Caco-2 (cell line): ENCODE data around the gene MYRF. TPM values are rescaled to one million over a fixed set of nuclear protein-coding genes. Genes with fewer than 3 reads are reported as not detected.
A peak's percentile ranks its signal among the peaks of the same experiment; 100 is the strongest.

ENCODE experiments used
- BruUV-seq: library from RNA; stranded (reverse); fragments of 400-500 nt; replicated peaks from 2 replicates; lab custom pipeline; 2021; lab: Mats Ljungman, UMichigan
- CTCF ChIA-PET: fragments of 300-600 bp; sonication (Branson Sonifier 250); formaldehyde crosslinking; loops from one replicate; lab custom pipeline; 2022; ENCODE audit warnings: antibody characterized with exemption; lab: Charles Lee
- POLR2A ChIA-PET: fragments of 300-600 bp; sonication (Branson Sonifier 250); formaldehyde crosslinking; loops from one replicate; lab custom pipeline; 2022; ENCODE audit warnings: antibody characterized with exemption; lab: Charles Lee
- DNase-seq, 2 experiments: peaks; one replicate each; pipeline versions ENCODE4 v3.0.0 to v3.0.0-alpha.2; 2020 to 2022
- H3K27me3 ChIP-seq: replicated peaks from 2 replicates; pipeline ENCODE4 v1.6.0; 2011; ENCODE audit warnings: low read length; ENCODE audit not compliant: control insufficient read depth, insufficient read depth
- H3K36me3 ChIP-seq: 2 replicates; pipeline ENCODE4 v1.5.1; 2011; ENCODE audit warnings: low read length; ENCODE audit not compliant: control insufficient read depth, insufficient read depth
- H3K4me1 ChIP-seq: fragments of 250-450 bp; sonication (Bioruptor Pico); 2 replicates; pipeline ENCODE4 v1.5.1; 2020; ENCODE audit warnings: mild to moderate bottlenecking
- H3K4me3 ChIP-seq: 2 replicates; pipeline ENCODE4 v1.5.1; 2011; ENCODE audit warnings: low read depth, mild to moderate bottlenecking, control low read depth, low read length
- H3K9me3 ChIP-seq: fragments of 250-450 bp; sonication (Bioruptor Pico); 2 replicates; pipeline ENCODE4 v1.5.1; 2020; ENCODE audit warnings: mild to moderate bottlenecking, moderate library complexity
- H3K27ac Mint-ChIP-seq: one replicate; pipeline ENCODE4 v1.8.0; 2022; ENCODE audit warnings: mixed read lengths; ENCODE audit not compliant: unreplicated experiment
- H3K27me3 Mint-ChIP-seq: one replicate; pipeline ENCODE4 v1.8.0; 2022; ENCODE audit warnings: mixed read lengths; ENCODE audit not compliant: insufficient read depth, unreplicated experiment
- H3K36me3 Mint-ChIP-seq: one replicate; pipeline ENCODE4 v1.8.0; 2022; ENCODE audit warnings: mild to moderate bottlenecking, mixed read lengths; ENCODE audit not compliant: insufficient read depth, unreplicated experiment
- H3K4me1 Mint-ChIP-seq: one replicate; pipeline ENCODE4 v1.8.0; 2022; ENCODE audit warnings: low read depth, mixed read lengths; ENCODE audit not compliant: unreplicated experiment
- H3K4me3 Mint-ChIP-seq: one replicate; pipeline ENCODE4 v1.8.0; 2022; ENCODE audit warnings: mild to moderate bottlenecking, moderate library complexity, mixed read lengths; ENCODE audit not compliant: unreplicated experiment
- H3K9me3 Mint-ChIP-seq: one replicate; pipeline ENCODE4 v1.8.0; 2022; ENCODE audit warnings: mixed read lengths; ENCODE audit not compliant: unreplicated experiment
- intact Hi-C: fragments of 100-400 bp; cut with micrococcal nuclease; formaldehyde crosslinking; loops from one replicate; pipeline ENCODE4 v1.10.0; 2022; ENCODE audit not compliant: unreplicated experiment
- total RNA-seq: library from RNA; stranded (reverse); gene quantifications from 2 replicates; pipeline ENCODE4 v1.2.3, GENCODE V29; 2022
- TF ChIP-seq, protein P1 (sequence below), 2 experiments: fragments of 200-600 bp in 1 of 2; IDR thresholded peaks; 1 replicate in 1 of 2; 2 replicates in 1 of 2; pipeline versions ENCODE4 v1.5.1 to v1.8.0; 2011 to 2022; ENCODE audit warnings: antibody characterized with exemption in 1 of 2, control low read depth in 1 of 2, inconsistent platforms in 1 of 2, low read depth in 1 of 2, low read length in 1 of 2, mild to moderate bottlenecking in 1 of 2, moderate library complexity in 1 of 2; ENCODE audit not compliant: insufficient read depth in 1 of 2, severe bottlenecking in 1 of 2, unreplicated experiment in 1 of 2

MYRF gene
- total RNA-seq, 1 experiment from 2014 or later, result 169 TPM

DNA sequence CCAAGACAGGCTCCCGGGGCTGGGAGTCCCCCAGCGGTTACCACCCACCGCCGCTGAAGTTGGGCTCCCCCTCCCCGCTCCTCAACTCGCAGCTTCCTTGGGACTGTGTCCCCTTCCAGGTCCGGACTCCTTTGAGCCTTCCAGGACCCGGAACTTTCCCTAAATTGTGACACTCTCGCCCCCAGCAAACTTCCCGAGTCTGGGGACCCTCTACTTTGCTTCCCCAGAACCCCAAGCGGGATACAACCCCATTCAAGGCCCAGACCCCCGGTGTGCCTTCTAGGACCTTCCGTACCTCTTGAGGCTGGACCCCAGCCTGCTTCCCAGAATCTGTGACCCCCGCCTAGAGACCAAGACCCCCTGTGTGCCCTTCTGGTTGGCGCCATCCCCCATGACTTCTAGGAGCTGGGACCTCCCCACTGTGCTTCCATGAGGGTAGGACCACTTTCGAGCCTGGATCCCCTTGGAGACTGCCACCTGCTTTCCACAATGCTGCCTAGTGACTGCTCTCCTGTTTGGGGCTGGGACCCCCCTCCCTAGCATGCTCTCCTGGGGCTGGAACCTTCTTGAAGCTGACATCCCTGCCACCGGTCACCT lies 587 bp downstream of the MYRF start:
- H3K36me3 Mint-ChIP-seq, result peaks cover 29% of the 10 kb centered on the region
- peaks cover 43% of the 10 kb centered on the region for H3K4me1 Mint-ChIP-seq
- Histone ChIP-seq H3K4me1 (peaks cover 60% of the 10 kb centered on the region), H3K36me3 (no peaks in the 10 kb centered on the region), H3K27me3 (no peaks in the 10 kb centered on the region), H3K9me3 (no peaks in the 10 kb centered on the region), H3K4me3 (peak overlapping the region; percentile 82)
- TSS peak; percentile 37 for BruUV-seq
- peak overlapping the region; percentile 96 for H3K4me3 Mint-ChIP-seq
- DNase-seq, result no peak
- ChIA-PET CTCF (interaction anchor here (0.6 to 6.0 kb wide), 7 partner anchors 12 to 103 kb away, joined by 3 to 55 read pairs (median 3); no protein-coding TSS in a partner anchor), POLR2A (interaction anchor here (1.0 kb wide), 1 partner anchor 197 kb away, joined by 3 read pairs; no protein-coding TSS in a partner anchor)
- H3K27ac Mint-ChIP-seq, result peak overlapping the region; percentile 94
- no peaks in the 10 kb centered on the region for H3K27me3 Mint-ChIP-seq
- no peaks in the 10 kb centered on the region for H3K9me3 Mint-ChIP-seq
- TF ChIP-seq, protein P1, sequence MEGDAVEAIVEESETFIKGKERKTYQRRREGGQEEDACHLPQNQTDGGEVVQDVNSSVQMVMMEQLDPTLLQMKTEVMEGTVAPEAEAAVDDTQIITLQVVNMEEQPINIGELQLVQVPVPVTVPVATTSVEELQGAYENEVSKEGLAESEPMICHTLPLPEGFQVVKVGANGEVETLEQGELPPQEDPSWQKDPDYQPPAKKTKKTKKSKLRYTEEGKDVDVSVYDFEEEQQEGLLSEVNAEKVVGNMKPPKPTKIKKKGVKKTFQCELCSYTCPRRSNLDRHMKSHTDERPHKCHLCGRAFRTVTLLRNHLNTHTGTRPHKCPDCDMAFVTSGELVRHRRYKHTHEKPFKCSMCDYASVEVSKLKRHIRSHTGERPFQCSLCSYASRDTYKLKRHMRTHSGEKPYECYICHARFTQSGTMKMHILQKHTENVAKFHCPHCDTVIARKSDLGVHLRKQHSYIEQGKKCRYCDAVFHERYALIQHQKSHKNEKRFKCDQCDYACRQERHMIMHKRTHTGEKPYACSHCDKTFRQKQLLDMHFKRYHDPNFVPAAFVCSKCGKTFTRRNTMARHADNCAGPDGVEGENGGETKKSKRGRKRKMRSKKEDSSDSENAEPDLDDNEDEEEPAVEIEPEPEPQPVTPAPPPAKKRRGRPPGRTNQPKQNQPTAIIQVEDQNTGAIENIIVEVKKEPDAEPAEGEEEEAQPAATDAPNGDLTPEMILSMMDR (IDR thresholded peaks at IDR 0.05; ENCODE audit: insufficient read depth in 1 of 2, low read depth in 1 of 2, low read length in 1 of 2, severe bottlenecking in 1 of 2, unreplicated experiment in 1 of 2), result no peak
- intact Hi-C loops, result no loop called here

DNA sequence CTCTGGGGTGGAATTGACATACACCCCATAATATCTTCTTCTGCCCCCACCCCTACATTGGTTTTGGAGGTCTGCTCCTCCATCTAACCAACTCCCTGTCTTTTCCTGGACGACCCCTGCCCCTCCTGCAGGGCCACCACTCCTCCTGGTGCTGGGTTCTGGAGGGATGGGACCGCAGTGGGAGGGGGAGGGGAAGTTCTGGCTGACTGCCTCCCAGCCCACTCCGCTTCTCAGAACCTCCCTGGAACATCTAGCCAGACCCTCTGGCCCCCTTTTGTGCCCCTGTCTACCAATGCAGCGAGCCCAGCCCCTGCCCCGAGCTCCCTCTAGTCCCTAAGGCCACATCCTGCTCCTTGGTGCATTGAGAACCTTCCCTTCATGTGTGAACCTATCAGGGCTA lies 1.2 kb downstream of the MYRF start:
- POLR2A ChIA-PET, result interaction anchor here (1.0 kb wide), 1 partner anchor 196 kb away, joined by 3 read pairs; no protein-coding TSS in a partner anchor
- H3K27me3 ChIP-seq, result no peaks in the 10 kb centered on the region
- H3K9me3 ChIP-seq, result no peaks in the 10 kb centered on the region
- BruUV-seq, result no TSS peak
- peak overlapping the region; percentile 96 for H3K4me3 Mint-ChIP-seq
- intact Hi-C loops, result loop anchor here (1.0 kb wide), 1 partner anchor 23 kb away; no protein-coding TSS in a partner anchor
- no peaks in the 10 kb centered on the region for H3K9me3 Mint-ChIP-seq
- H3K36me3 Mint-ChIP-seq, result peaks cover 32% of the 10 kb centered on the region
- TF ChIP-seq, protein P1 (IDR thresholded peaks at IDR 0.05; ENCODE audit: insufficient read depth in 1 of 2, low read depth in 1 of 2, low read length in 1 of 2, severe bottlenecking in 1 of 2, unreplicated experiment in 1 of 2), result no peak
- no peaks in the 10 kb centered on the region for H3K27me3 Mint-ChIP-seq
- DNase-seq, result no peak
- CTCF ChIA-PET, result interaction anchor here (0.6 to 6.0 kb wide), 7 partner anchors 11 to 102 kb away, joined by 3 to 55 read pairs (median 6); partner anchors contain the start of genes FEN1 and TMEM258
- peaks cover 63% of the 10 kb centered on the region for H3K4me1 ChIP-seq
- peak overlapping the region; percentile 94 for H3K27ac Mint-ChIP-seq
- peaks cover 43% of the 10 kb centered on the region for H3K4me1 Mint-ChIP-seq
- H3K4me3 ChIP-seq, result peak overlapping the region; percentile 82
- H3K36me3 ChIP-seq, result no peaks in the 10 kb centered on the region

DNA sequence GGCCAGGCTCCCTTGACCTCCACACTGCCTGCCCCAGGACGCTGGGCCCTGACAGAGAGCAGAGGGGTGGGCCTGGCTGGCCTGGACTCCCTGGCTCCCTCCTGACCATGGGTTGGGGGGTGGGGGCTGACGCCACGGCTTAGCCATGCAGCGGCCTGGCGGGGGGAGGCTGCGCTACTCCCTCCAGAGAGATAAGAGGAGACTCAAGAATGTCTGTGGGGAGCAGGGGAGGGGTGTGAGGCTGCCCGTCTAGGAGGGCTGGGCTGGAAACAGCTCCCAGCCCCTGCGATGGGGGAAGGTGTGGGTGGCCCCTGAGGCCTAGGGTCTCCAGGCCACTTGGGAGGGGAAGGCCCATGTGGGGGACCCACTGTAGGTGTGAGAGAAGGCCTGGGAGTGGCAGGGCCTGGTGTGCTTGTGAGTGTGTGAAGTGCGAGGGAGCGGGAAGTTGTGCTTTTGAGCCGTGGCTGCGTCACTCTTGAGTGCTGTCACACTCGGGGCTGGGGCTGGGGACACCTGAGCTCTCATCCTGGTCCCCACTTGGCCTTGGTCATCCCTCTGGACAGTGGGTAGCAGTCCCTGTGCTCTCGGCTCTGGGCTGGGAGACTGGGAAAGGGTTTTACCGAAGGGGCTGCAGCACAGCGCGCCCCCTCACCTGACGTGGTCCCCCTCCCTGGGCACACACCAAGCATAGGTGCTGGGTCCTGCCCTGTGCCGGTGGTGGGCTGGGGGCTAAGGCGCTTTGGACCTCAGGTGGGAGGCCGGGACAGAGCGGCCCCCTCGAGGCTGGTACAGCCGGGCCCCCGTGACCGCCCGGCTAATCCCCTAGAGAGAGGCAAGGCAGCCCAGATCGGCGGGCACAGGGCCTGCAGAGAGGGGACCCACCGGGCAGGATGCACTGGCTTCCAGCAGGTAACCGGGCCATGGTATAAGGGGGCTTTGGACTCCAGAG lies 2.4 kb downstream of the MYRF start:
- H3K27ac Mint-ChIP-seq, result peak overlapping the region; percentile 94
- CTCF ChIA-PET, result interaction anchor here (0.7 to 6.0 kb wide), 5 partner anchors 10 to 38 kb away, joined by 4 to 55 read pairs (median 8); partner anchors contain the start of genes FEN1 and TMEM258

More for the DNA sequence above, 2.4 kb downstream of the MYRF start:
- peak overlapping the region; percentile 82 for H3K4me3 ChIP-seq
- no peaks in the 10 kb centered on the region for H3K9me3 ChIP-seq
- H3K4me3 Mint-ChIP-seq, result peak overlapping the region; percentile 96
- H3K4me1 Mint-ChIP-seq, result peaks cover 37% of the 10 kb centered on the region
- H3K27me3 ChIP-seq, result no peaks in the 10 kb centered on the region
- H3K9me3 Mint-ChIP-seq, result no peaks in the 10 kb centered on the region
- peak; percentile 82 to 91 for DNase-seq
- no TSS peak for BruUV-seq
- peaks cover 72% of the 10 kb centered on the region for H3K4me1 ChIP-seq
- intact Hi-C loops, result loop anchor here (1.0 kb wide), 1 partner anchor 21 kb away; no protein-coding TSS in a partner anchor
- POLR2A ChIA-PET, result interaction anchor here (0.5 to 0.8 kb wide), 2 partner anchors 15 to 73 kb away, joined by 3 to 4 read pairs; partner anchors contain the start of gene FADS2
- TF ChIP-seq, protein P1 (IDR thresholded peaks at IDR 0.05; ENCODE audit: insufficient read depth in 1 of 2, low read depth in 1 of 2, low read length in 1 of 2, severe bottlenecking in 1 of 2, unreplicated experiment in 1 of 2), result no peak
- H3K27me3 Mint-ChIP-seq, result no peaks in the 10 kb centered on the region
- no peaks in the 10 kb centered on the region; the same call in 1 of the 2 replicates for H3K36me3 ChIP-seq
- peaks cover 42% of the 10 kb centered on the region for H3K36me3 Mint-ChIP-seq
